Renal cortical epithelial cell (primary cell): ENCODE data around the gene SPATA20. TPM values are rescaled to one million over a fixed set of nuclear protein-coding genes. Genes with fewer than 3 reads are reported as not detected.

ENCODE experiments used
- DNase-seq: peaks from one replicate; pipeline ENCODE4 v3.0.0-alpha.2; 2011; ENCODE audit warnings: low read depth
- total RNA-seq: library from RNA; depleted of rRNA; stranded (reverse); fragments of >200 nt; gene quantifications from 2 replicates; pipeline ENCODE4 v1.2.3, GENCODE V29; 2014

The SPATA20 gene
- total RNA-seq = 59.3 and 62.7 TPM in 2 replicates

GRCh38 chr17:50547035-50547735 is at the start of gene SPATA20:
SPATA20 (plus strand) TSS chr17:50547174; CDS start chr17:50547209, 35 bp downstream.
- DNase-seq = peak; percentile 72

- DNase-seq = no peak
These were observed 48.7 kb upstream of the SPATA20 start for GRCh38 chr17:50498021-50498874.

GRCh38 chr17:50499270-50499669 is 47.7 kb upstream of the SPATA20 start:
- DNase-seq = no peak

- DNase-seq = no peak
These were observed 47.3 kb upstream of the SPATA20 start for GRCh38 chr17:50499721-50500120.

- DNase-seq = no peak
These were observed 45.9 kb upstream of the SPATA20 start for GRCh38 chr17:50501054-50501453.

GRCh38 chr17:50502301-50502990 is 44.5 kb upstream of the SPATA20 start:
- DNase-seq = no peak

GRCh38 chr17:50505591-50506130 is 41.3 kb upstream of the SPATA20 start:
- DNase-seq = no peak

GRCh38 chr17:50506298-50506697 is 40.7 kb upstream of the SPATA20 start:
- DNase-seq = no peak

GRCh38 chr17:50507871-50508572 is 39.0 kb upstream of the SPATA20 start, which contains the start of gene MYCBPAP:
MYCBPAP (plus strand) TSS chr17:50508439; CDS start chr17:50508675, 236 bp downstream.
- no peak for DNase-seq

- DNase-seq = no peak
These were observed 38.2 kb upstream of the SPATA20 start for GRCh38 chr17:50508573-50509460.

GRCh38 chr17:50511058-50511457 is 35.9 kb upstream of the SPATA20 start:
- peak; percentile 82 for DNase-seq

GRCh38 chr17:50513495-50513894 is 33.5 kb upstream of the SPATA20 start:
- DNase-seq = no peak

GRCh38 chr17:50514388-50514787 is 32.6 kb upstream of the SPATA20 start:
- DNase-seq = no peak

- peak; percentile 85 for DNase-seq
These were observed 31.9 kb upstream of the SPATA20 start for GRCh38 chr17:50514936-50515702.

- DNase-seq = no peak
These were observed 30.0 kb upstream of the SPATA20 start for GRCh38 chr17:50517011-50517410.

- DNase-seq = no peak
These were observed 29.2 kb upstream of the SPATA20 start for GRCh38 chr17:50517504-50518383.

GRCh38 chr17:50518384-50519023 is 28.5 kb upstream of the SPATA20 start:
- DNase-seq = no peak
